ENCODE results near the gene KLRF2. TPM values are rescaled to one million over a fixed set of nuclear protein-coding genes. Genes with fewer than 3 reads are reported as not detected.
A peak's percentile ranks its signal among the peaks of the same experiment; 100 is the strongest.

Gene KLRF2
- total RNA-seq, 1 donor from 2014 or later: not detected

GRCh38 chr12:9851050-9851449 is 30.2 kb upstream of the KLRF2 start:
- no peak for DNase-seq (ENCODE audit: low spot score)
- H3K27ac Mint-ChIP-seq: no peak overlapping the region
- Histone ChIP-seq H3K9ac (no peak overlapping the region), H3K27me3 (no peaks in the 10 kb centered on the region), H3K4me2 (no peak overlapping the region), H3F3A (ENCODE audit: low read depth) (no peaks in the 10 kb centered on the region), H3K36me3 (no peaks in the 10 kb centered on the region), H3K4me1 (no peaks in the 10 kb centered on the region), H3K27ac (no peak overlapping the region), H3K79me2 (ENCODE audit: low read depth) (no peaks in the 10 kb centered on the region), H3K4me3 (no peak overlapping the region), H3K9me3 (ENCODE audit: low read depth) (no peaks in the 10 kb centered on the region), H4K20me1 (ENCODE audit: low read depth) (no peaks in the 10 kb centered on the region), H2AFZ (replicated peaks) (no peak overlapping the region)
- H3K36me3 Mint-ChIP-seq: no peaks in the 10 kb centered on the region
- TF ChIP-seq EZH2 (IDR thresholded peaks at IDR 0.05) (no peak), CTCF (IDR thresholded peaks at IDR 0.05) (no peak), EZH2phosphoT487 (IDR thresholded peaks at IDR 0.05) (no peak)
- H3K27me3 Mint-ChIP-seq (ENCODE audit: insufficient read depth, low read depth): no peaks in the 10 kb centered on the region
- H3K4me1 Mint-ChIP-seq: no peaks in the 10 kb centered on the region
- H3K9me3 Mint-ChIP-seq: peaks cover 1% of the 10 kb centered on the region
- no peak overlapping the region for H3K4me3 Mint-ChIP-seq

GRCh38 chr12:9851927-9852326 is 29.4 kb upstream of the KLRF2 start:
- no peak for DNase-seq (ENCODE audit: low spot score)
- no peaks in the 10 kb centered on the region for H3F3A ChIP-seq (ENCODE audit: low read depth)
- Mint-ChIP-seq H3K27ac (no peak overlapping the region), H3K27me3 (ENCODE audit: insufficient read depth, low read depth) (no peaks in the 10 kb centered on the region), H3K4me1 (no peaks in the 10 kb centered on the region), H3K4me3 (no peak overlapping the region), H3K36me3 (no peaks in the 10 kb centered on the region), H3K9me3 (peaks cover 1% of the 10 kb centered on the region)
- no peaks in the 10 kb centered on the region for H4K20me1 ChIP-seq (ENCODE audit: low read depth)
- no peaks in the 10 kb centered on the region for H3K9me3 ChIP-seq (ENCODE audit: low read depth)
- H3K27ac ChIP-seq: no peak overlapping the region
- H3K4me1 ChIP-seq: no peaks in the 10 kb centered on the region
- H3K79me2 ChIP-seq (ENCODE audit: low read depth): no peaks in the 10 kb centered on the region
- no peak for TF ChIP-seq EZH2 (IDR thresholded peaks at IDR 0.05)
- TF ChIP-seq CTCF (IDR thresholded peaks at IDR 0.05): no peak
- TF ChIP-seq EZH2phosphoT487 (IDR thresholded peaks at IDR 0.05): no peak
- no peak overlapping the region for H3K4me3 ChIP-seq
- no peaks in the 10 kb centered on the region for H3K36me3 ChIP-seq
- no peak overlapping the region for H2AFZ ChIP-seq (replicated peaks)
- no peak overlapping the region for H3K9ac ChIP-seq
- H3K27me3 ChIP-seq: no peaks in the 10 kb centered on the region
- H3K4me2 ChIP-seq: no peak overlapping the region

- H3K4me3 Mint-ChIP-seq: no peak overlapping the region
- Histone ChIP-seq H3K9me3 (ENCODE audit: low read depth) (no peaks in the 10 kb centered on the region), H3F3A (ENCODE audit: low read depth) (no peaks in the 10 kb centered on the region), H3K79me2 (ENCODE audit: low read depth) (no peaks in the 10 kb centered on the region), H3K4me1 (no peaks in the 10 kb centered on the region), H3K36me3 (no peaks in the 10 kb centered on the region), H3K4me3 (no peak overlapping the region), H3K9ac (no peak overlapping the region), H3K27me3 (no peaks in the 10 kb centered on the region), H2AFZ (replicated peaks) (peak overlapping the region; percentile 56), H3K27ac (no peak overlapping the region), H4K20me1 (ENCODE audit: low read depth) (no peaks in the 10 kb centered on the region), H3K4me2 (no peak overlapping the region)
- no peaks in the 10 kb centered on the region for H3K36me3 Mint-ChIP-seq
- no peaks in the 10 kb centered on the region for H3K4me1 Mint-ChIP-seq
- DNase-seq (ENCODE audit: low spot score): no peak
- no peak overlapping the region for H3K27ac Mint-ChIP-seq
- no peaks in the 10 kb centered on the region for H3K9me3 Mint-ChIP-seq
- no peaks in the 10 kb centered on the region for H3K27me3 Mint-ChIP-seq (ENCODE audit: insufficient read depth, low read depth)
- TF ChIP-seq EZH2phosphoT487 (IDR thresholded peaks at IDR 0.05) (no peak), EZH2 (IDR thresholded peaks at IDR 0.05) (no peak), CTCF (IDR thresholded peaks at IDR 0.05) (no peak)
Observed at GRCh38 chr12:9856151-9856550, 25.1 kb upstream of the KLRF2 start.
